GM18951 (cell line): ENCODE results near the gene FAM184B.

Source experiments
- POLR2A ChIP-seq: IDR thresholded peaks from 4 replicates; pipeline ENCODE4 v1.6.1; 2011; ENCODE audit warnings: mild to moderate bottlenecking; ENCODE audit not compliant: insufficient read length, insufficient read depth; ENCODE audit errors: extremely low read depth
- in situ Hi-C: fragments of 300-500 bp; cut with MboI; formaldehyde crosslinking; loops from one replicate; pipeline ENCODE4 v1.12.0; 2022; ENCODE audit warnings: low sequenced_read_pairs, mixed read lengths, inconsistent platforms; ENCODE audit not compliant: unreplicated experiment

Gene FAM184B

GRCh38 chr4:17805580-17806155 is 24.2 kb upstream of the FAM184B start:
- TF ChIP-seq POLR2A, result no peak
- in situ Hi-C loops, result loop anchor here (10.0 to 25.0 kb wide), 2 partner anchors 261 to 782 kb away; no protein-coding TSS in a partner anchor

- in situ Hi-C loops, result no loop called here
- no peak for TF ChIP-seq POLR2A
Observed at GRCh38 chr4:17797808-17798207, 16.4 kb upstream of the FAM184B start.

- in situ Hi-C loops, result no loop called here
- TF ChIP-seq POLR2A, result no peak
Observed at GRCh38 chr4:17794730-17795129, 13.3 kb upstream of the FAM184B start.

- no peak for TF ChIP-seq POLR2A
- in situ Hi-C loops, result no loop called here
Observed at GRCh38 chr4:17788956-17789355, 7.5 kb upstream of the FAM184B start.

- TF ChIP-seq POLR2A, result no peak
- in situ Hi-C loops, result no loop called here
Observed at GRCh38 chr4:17787315-17787714, 5.9 kb upstream of the FAM184B start.

GRCh38 chr4:17786567-17786966 is 5.1 kb upstream of the FAM184B start:
- TF ChIP-seq POLR2A, result no peak
- in situ Hi-C loops, result no loop called here

GRCh38 chr4:17785858-17786257 is 4.4 kb upstream of the FAM184B start:
- no peak for TF ChIP-seq POLR2A

GRCh38 chr4:17780501-17781299 is 721 bp downstream of the FAM184B start:
- in situ Hi-C loops, result no loop called here
- no peak for TF ChIP-seq POLR2A

More at GRCh38 chr4:17785858-17786257, 4.4 kb upstream of the FAM184B start:
- in situ Hi-C loops, result no loop called here

GRCh38 chr4:17778431-17778830 is 3.0 kb downstream of the FAM184B start:
- TF ChIP-seq POLR2A, result no peak
- in situ Hi-C loops, result no loop called here

- no peak for TF ChIP-seq POLR2A
- in situ Hi-C loops, result no loop called here
Observed at GRCh38 chr4:17773135-17773698, 8.2 kb downstream of the FAM184B start.

GRCh38 chr4:17771284-17771908 is 10.0 kb downstream of the FAM184B start:
- TF ChIP-seq POLR2A, result no peak
- in situ Hi-C loops, result no loop called here

GRCh38 chr4:17770845-17771244 is 10.6 kb downstream of the FAM184B start:
- in situ Hi-C loops, result no loop called here
- TF ChIP-seq POLR2A, result no peak

GRCh38 chr4:17769406-17770174 is 11.8 kb downstream of the FAM184B start:
- TF ChIP-seq POLR2A, result no peak
- in situ Hi-C loops, result no loop called here

GRCh38 chr4:17766826-17767458 is 14.5 kb downstream of the FAM184B start:
- in situ Hi-C loops, result no loop called here
- TF ChIP-seq POLR2A, result no peak
